ENCODE results near the gene PTPN1.

The PTPN1 gene

GRCh38 chr20:50593005-50593335 lies 82.8 kb downstream of the PTPN1 start:
- no peak for TF ChIP-seq CTCF (IDR thresholded peaks at IDR 0.05; ENCODE audit: low read depth, low read length)
- no peak for DNase-seq (ENCODE audit: low read depth, low spot score)
- H3K4me3 ChIP-seq (ENCODE audit: low read depth, low read length): no peak overlapping the region
- in situ Hi-C loops (cut with HindIII; ENCODE audit: low sequenced_read_pairs): no loop called here

- no peak for DNase-seq (ENCODE audit: low read depth, low spot score)
- no peak overlapping the region for H3K4me3 ChIP-seq (ENCODE audit: low read depth, low read length)
- no peak for TF ChIP-seq CTCF (IDR thresholded peaks at IDR 0.05; ENCODE audit: low read depth, low read length)
- in situ Hi-C loops (cut with HindIII; ENCODE audit: low sequenced_read_pairs): no loop called here
Observed at GRCh38 chr20:50594231-50594590, 84.0 kb downstream of the PTPN1 start.

GRCh38 chr20:50594591-50595432 lies 84.6 kb downstream of the PTPN1 start:
- DNase-seq (ENCODE audit: low read depth, low spot score): no peak
- TF ChIP-seq CTCF (IDR thresholded peaks at IDR 0.05; ENCODE audit: low read depth, low read length): no peak
- in situ Hi-C loops (cut with HindIII; ENCODE audit: low sequenced_read_pairs): no loop called here

GRCh38 chr20:50595433-50595895 lies 85.3 kb downstream of the PTPN1 start:
- in situ Hi-C loops (cut with HindIII; ENCODE audit: low sequenced_read_pairs): no loop called here
- H3K4me3 ChIP-seq (ENCODE audit: low read depth, low read length): no peak overlapping the region
- TF ChIP-seq CTCF (IDR thresholded peaks at IDR 0.05; ENCODE audit: low read depth, low read length): no peak
- no peak for DNase-seq (ENCODE audit: low read depth, low spot score)

More at GRCh38 chr20:50594591-50595432, 84.6 kb downstream of the PTPN1 start:
- H3K4me3 ChIP-seq (ENCODE audit: low read depth, low read length): no peak overlapping the region

- H3K4me3 ChIP-seq (ENCODE audit: low read depth, low read length): no peak overlapping the region
- in situ Hi-C loops (cut with HindIII; ENCODE audit: low sequenced_read_pairs): no loop called here
- TF ChIP-seq CTCF (IDR thresholded peaks at IDR 0.05; ENCODE audit: low read depth, low read length): no peak
- DNase-seq (ENCODE audit: low read depth, low spot score): no peak
Observed at GRCh38 chr20:50595988-50596693, 86.0 kb downstream of the PTPN1 start.

GRCh38 chr20:50596694-50597021 lies 86.5 kb downstream of the PTPN1 start:
- in situ Hi-C loops (cut with HindIII; ENCODE audit: low sequenced_read_pairs): no loop called here

More at GRCh38 chr20:50596694-50597021, 86.5 kb downstream of the PTPN1 start:
- no peak for TF ChIP-seq CTCF (IDR thresholded peaks at IDR 0.05; ENCODE audit: low read depth, low read length)
- no peak overlapping the region for H3K4me3 ChIP-seq (ENCODE audit: low read depth, low read length)
- DNase-seq (ENCODE audit: low read depth, low spot score): no peak

All from astrocyte of the spinal cord (primary cell).